ENCODE measurements around the gene HMOX2. TPM values are rescaled to one million over a fixed set of nuclear protein-coding genes. Genes with fewer than 3 reads are reported as not detected.

HMOX2 gene
- total RNA-seq, 1 experiment from 2014 or later, result 42.6 TPM

- Mint-ChIP-seq H3K4me1 (peaks cover 19% of the 10 kb centered on the region), H3K27me3 (ENCODE audit: low read depth) (peaks cover 16% of the 10 kb centered on the region), H3K36me3 (peaks cover 10% of the 10 kb centered on the region), H3K27ac (0 out of 2 replicates have a peak within 1 kb of the TSS, but pooled peaks have one; percentile 60), H3K9me3 (peaks cover 7% of the 10 kb centered on the region), H3K4me3 (peak within 1 kb of the TSS; percentile 72)
- peak; percentile 80 for ATAC-seq
- ChIA-PET CTCF (interaction anchor here (0.9 to 2.2 kb wide), 6 partner anchors 33 to 220 kb away, joined by 3 to 6 read pairs (median 4); no protein-coding TSS in a partner anchor), POLR2A (interaction anchor here (0.6 to 1.2 kb wide), 5 partner anchors 10 to 258 kb away, joined by 3 to 7 read pairs (median 4); no protein-coding TSS in a partner anchor)
- peak; percentile 94 for DNase-seq (ENCODE audit: low spot score)
- TF ChIP-seq ZNF219 (CRISPR knock-in tag; IDR thresholded peaks at IDR 0.05; ENCODE audit: borderline replicate concordance), result 0 out of 2 replicates have a peak, but pooled peaks have one; percentile 72
- no peak for TF ChIP-seq ZMAT4 (CRISPR knock-in tag; IDR thresholded peaks at IDR 0.05)
- peak; percentile 84 for TF ChIP-seq E2F1 (CRISPR knock-in tag; IDR thresholded peaks at IDR 0.05)
- TF ChIP-seq ZNF232 (CRISPR knock-in tag; IDR thresholded peaks at IDR 0.05), result peak; percentile 95
- no peak for TF ChIP-seq FOXJ3 (CRISPR knock-in tag; IDR thresholded peaks at IDR 0.05; ENCODE audit: borderline replicate concordance)
- TF ChIP-seq KAT7 (CRISPR knock-in tag; IDR thresholded peaks at IDR 0.05; ENCODE audit: borderline replicate concordance), result 0 out of 2 replicates have a peak, but pooled peaks have one; percentile 81
- TF ChIP-seq E2F4 (CRISPR knock-in tag; IDR thresholded peaks at IDR 0.05; ENCODE audit: borderline replicate concordance, low read depth), result peak; percentile 69; the same call in 1 of the 2 replicates
- peak; percentile 39; the same call in 1 of the 2 replicates for TF ChIP-seq GABPB1 (CRISPR knock-in tag; IDR thresholded peaks at IDR 0.05)
- peak; percentile 95 for TF ChIP-seq FOXP4 (CRISPR knock-in tag; IDR thresholded peaks at IDR 0.05)
- TF ChIP-seq IRF2 (CRISPR knock-in tag; IDR thresholded peaks at IDR 0.05; ENCODE audit: borderline replicate concordance, low read depth), result 0 out of 2 replicates have a peak, but pooled peaks have one; percentile 80
- TF ChIP-seq RORB (CRISPR knock-in tag; IDR thresholded peaks at IDR 0.05), result no peak
- no peak for TF ChIP-seq GTF2I (CRISPR knock-in tag; conservative IDR thresholded peaks at IDR 0.05)
- TF ChIP-seq ZBTB21 (CRISPR knock-in tag; IDR thresholded peaks at IDR 0.05; ENCODE audit: borderline replicate concordance), result peak; percentile 88; the same call in 1 of the 2 replicates
- no peak for TF ChIP-seq STAT6 (CRISPR knock-in tag; conservative IDR thresholded peaks at IDR 0.05; ENCODE audit: low read depth)
- TF ChIP-seq RELA (CRISPR knock-in tag; IDR thresholded peaks at IDR 0.05; ENCODE audit: borderline replicate concordance), result peak; percentile 30; the same call in 1 of the 2 replicates
- TF ChIP-seq SMAD4 (CRISPR knock-in tag; IDR thresholded peaks at IDR 0.05), result no peak
- peak; percentile 86 for TF ChIP-seq CREB1 (CRISPR knock-in tag; IDR thresholded peaks at IDR 0.05)
- TF ChIP-seq ZNF396 (CRISPR knock-in tag; IDR thresholded peaks at IDR 0.05; ENCODE audit: borderline replicate concordance), result no peak
- peak; percentile 83 for TF ChIP-seq USF2 (CRISPR knock-in tag; IDR thresholded peaks at IDR 0.05)
- peak; percentile 66; the same call in 1 of the 2 replicates for TF ChIP-seq NR2C2 (CRISPR knock-in tag; IDR thresholded peaks at IDR 0.05)
- TF ChIP-seq CREM (CRISPR knock-in tag; IDR thresholded peaks at IDR 0.05), result peak; percentile 68; the same call in 1 of the 2 replicates
- TF ChIP-seq ZNF512 (CRISPR knock-in tag; IDR thresholded peaks at IDR 0.05; ENCODE audit: borderline replicate concordance), result 0 out of 2 replicates have a peak, but pooled peaks have one; percentile 49
- peak; percentile 95 for TF ChIP-seq TP53 (CRISPR knock-in tag; IDR thresholded peaks at IDR 0.05)
- peak; percentile 91; the same call in 1 of the 2 replicates for TF ChIP-seq MYBL2 (CRISPR knock-in tag; IDR thresholded peaks at IDR 0.05)
- TF ChIP-seq MXD4 (CRISPR knock-in tag; IDR thresholded peaks at IDR 0.05; ENCODE audit: borderline replicate concordance), result no peak
- TF ChIP-seq ZNF671 (CRISPR knock-in tag; IDR thresholded peaks at IDR 0.05), result no peak
Observed at GRCh38 chr16:4474192-4474961, 1.8 kb upstream of the HMOX2 start, which contains the start of gene NMRAL1. Gene NMRAL1 (minus strand): TSS chr16:4474625. CDS start chr16:4474132, 493 bp downstream.

Data from WTC11 (cell line).